ENCODE results near the gene ADRB2. TPM values are rescaled to one million over a fixed set of nuclear protein-coding genes. Genes with fewer than 3 reads are reported as not detected.

The ADRB2 gene
- total RNA-seq, 4 donors from 2014 or later: 1.00 to 3.5 (median 1.7) TPM

GRCh38 chr5:148840531-148840930 is 14.1 kb downstream of the ADRB2 start:
- 75 to 97% methylated on average over 1 of the region's 1 CpG for WGBS, 2 donors (ENCODE audit: low coverage in 1 of 2)
- Histone ChIP-seq H3K36me3 (no peaks in the 10 kb centered on the region), H3K27me3 (no peaks in the 10 kb centered on the region), H3K27ac (no peak overlapping the region), H3K4me1 (peaks cover 0 to 4% (median 0%) of the 10 kb centered on the region in 4 donors), H3K4me3 (no peak overlapping the region), H3K9me3 (no peaks in the 10 kb centered on the region)
- no peak for TF ChIP-seq EP300 (IDR thresholded peaks at IDR 0.05; ENCODE audit: low read depth)
- no peak for TF ChIP-seq POLR2AphosphoS5 (IDR thresholded peaks at IDR 0.05)
- TF ChIP-seq CTCF (IDR thresholded peaks at IDR 0.05): no peak
- no peak for TF ChIP-seq POLR2A (IDR thresholded peaks at IDR 0.05)
- no peak for DNase-seq
- in situ Hi-C loops (cut with MboI; ENCODE audit: low pct_ligation_motif_present in 1 of 4, low pct_unique_long_range_greater_than_20kb in 1 of 4, low sequenced_read_pairs in 3 of 4) (no loop called here), intact Hi-C loops (cut with DNase I; ENCODE audit: low total_unique reads) (no loop called here)

- 10 to 42% methylated on average over 3 of the region's 3 CpGs for WGBS, 2 donors (ENCODE audit: low coverage in 1 of 2)
- no peaks in the 10 kb centered on the region for H3K27me3 ChIP-seq
- intact Hi-C loops (cut with DNase I; ENCODE audit: low total_unique reads): no loop called here
- in situ Hi-C loops (cut with MboI; ENCODE audit: low pct_ligation_motif_present in 1 of 4, low pct_unique_long_range_greater_than_20kb in 1 of 4, low sequenced_read_pairs in 3 of 4): no loop called here
- H3K4me3 ChIP-seq: no peak overlapping the region
- peaks cover 0 to 4% (median 0%) of the 10 kb centered on the region in 4 donors for H3K4me1 ChIP-seq
- no peak overlapping the region for H3K27ac ChIP-seq
- no peak for TF ChIP-seq POLR2AphosphoS5 (IDR thresholded peaks at IDR 0.05)
- no peak for TF ChIP-seq POLR2A (IDR thresholded peaks at IDR 0.05)
- TF ChIP-seq EP300 (IDR thresholded peaks at IDR 0.05; ENCODE audit: low read depth): no peak
- TF ChIP-seq CTCF (IDR thresholded peaks at IDR 0.05): no peak
- no peak for DNase-seq
- H3K9me3 ChIP-seq: no peaks in the 10 kb centered on the region
- no peaks in the 10 kb centered on the region for H3K36me3 ChIP-seq
Observed at GRCh38 chr5:148841519-148841918, 15.1 kb downstream of the ADRB2 start.

GRCh38 chr5:148842161-148842560 is 15.8 kb downstream of the ADRB2 start:
- no peaks in the 10 kb centered on the region for H3K9me3 ChIP-seq
- WGBS, 2 donors (ENCODE audit: low coverage in 1 of 2): 82% methylated on average over 2 of the region's 2 CpGs; no CpG with 5 or more reads in 1 of the 2 donors
- no peak for TF ChIP-seq POLR2AphosphoS5 (IDR thresholded peaks at IDR 0.05)
- TF ChIP-seq POLR2A (IDR thresholded peaks at IDR 0.05): no peak
- no peak for TF ChIP-seq CTCF (IDR thresholded peaks at IDR 0.05)
- no peak for TF ChIP-seq EP300 (IDR thresholded peaks at IDR 0.05; ENCODE audit: low read depth)
- H3K4me1 ChIP-seq: peaks cover 0 to 4% (median 0%) of the 10 kb centered on the region in 4 donors
- no peaks in the 10 kb centered on the region for H3K27me3 ChIP-seq
- intact Hi-C loops (cut with DNase I; ENCODE audit: low total_unique reads): no loop called here
- H3K27ac ChIP-seq: no peak overlapping the region
- DNase-seq: no peak
- H3K4me3 ChIP-seq: no peak overlapping the region
- H3K36me3 ChIP-seq: no peaks in the 10 kb centered on the region
- in situ Hi-C loops (cut with MboI; ENCODE audit: low pct_ligation_motif_present in 1 of 4, low pct_unique_long_range_greater_than_20kb in 1 of 4, low sequenced_read_pairs in 3 of 4): no loop called here

- no peaks in the 10 kb centered on the region for H3K27me3 ChIP-seq
- in situ Hi-C loops (cut with MboI; ENCODE audit: low pct_ligation_motif_present in 1 of 4, low pct_unique_long_range_greater_than_20kb in 1 of 4, low sequenced_read_pairs in 3 of 4): no loop called here
- WGBS, 2 donors (ENCODE audit: low coverage in 1 of 2): 41 to 81% methylated on average over 2 to 10 of the region's 10 CpGs
- DNase-seq: no peak
- H3K4me1 ChIP-seq: peaks cover 0 to 4% (median 0%) of the 10 kb centered on the region in 4 donors
- no peak overlapping the region for H3K4me3 ChIP-seq
- intact Hi-C loops (cut with DNase I; ENCODE audit: low total_unique reads): no loop called here
- TF ChIP-seq POLR2A (IDR thresholded peaks at IDR 0.05) (no peak), CTCF (IDR thresholded peaks at IDR 0.05) (no peak), POLR2AphosphoS5 (IDR thresholded peaks at IDR 0.05) (no peak), EP300 (IDR thresholded peaks at IDR 0.05; ENCODE audit: low read depth) (no peak)
- H3K36me3 ChIP-seq: no peaks in the 10 kb centered on the region
- H3K27ac ChIP-seq: no peak overlapping the region
- H3K9me3 ChIP-seq: no peaks in the 10 kb centered on the region
Observed at GRCh38 chr5:148843510-148844318, 17.3 kb downstream of the ADRB2 start.
